GM18858 (cell line): ENCODE data around the gene PDZRN3.

Source experiments
- ATAC-seq: cut with Tn5 transposase; IDR thresholded peaks from one replicate; pipeline ENCODE4 v1.9.1; 2021; ENCODE audit not compliant: unreplicated experiment

Gene PDZRN3

DNA sequence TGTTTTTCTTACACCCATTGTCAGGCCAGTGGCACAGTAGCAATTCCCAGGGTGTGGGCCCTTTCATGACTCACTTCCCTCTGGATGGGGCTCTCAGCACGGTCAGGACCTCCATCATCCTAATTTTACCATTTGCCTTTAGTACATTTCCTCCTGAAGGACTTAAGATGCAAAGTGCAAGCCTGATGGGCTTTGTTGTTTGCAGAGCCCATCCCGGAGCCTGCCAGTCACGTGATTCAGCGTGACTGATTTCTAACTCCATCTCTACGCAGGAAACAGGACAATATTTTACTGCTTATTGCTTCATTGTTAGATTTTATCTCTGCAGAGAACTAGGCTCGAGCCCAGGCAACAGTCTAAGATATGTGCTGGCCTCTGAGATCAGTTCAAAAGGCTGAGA lies 223.7 kb downstream of the PDZRN3 start:
- ATAC-seq: no peak

DNA sequence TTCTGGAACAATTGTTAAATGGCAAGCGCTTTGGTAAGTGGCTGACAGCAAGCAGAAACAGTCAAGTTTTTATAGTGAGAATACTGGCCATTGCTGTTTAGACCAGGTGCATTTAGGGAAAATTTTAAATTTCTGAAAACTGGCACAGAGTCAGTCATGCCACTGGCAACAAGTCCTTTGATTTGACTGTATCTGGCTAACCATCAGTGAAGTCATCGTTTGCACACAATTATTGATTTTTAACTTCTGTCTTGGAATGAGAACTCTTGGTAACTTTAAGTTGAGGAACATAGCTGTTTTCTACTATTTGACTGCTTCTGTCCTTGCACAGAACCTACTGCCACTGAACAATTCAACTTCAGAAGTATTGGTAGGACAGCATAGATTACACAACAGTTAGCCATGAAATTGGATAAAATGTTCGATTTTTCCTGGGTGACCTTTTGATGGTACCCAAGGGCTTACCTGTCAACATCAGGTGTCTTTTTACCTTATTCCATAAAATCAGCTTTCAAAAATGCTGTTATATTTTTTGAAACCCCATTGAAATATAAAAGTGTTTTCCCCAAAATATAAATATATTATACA lies 225.0 kb downstream of the PDZRN3 start:
- no peak for ATAC-seq

DNA sequence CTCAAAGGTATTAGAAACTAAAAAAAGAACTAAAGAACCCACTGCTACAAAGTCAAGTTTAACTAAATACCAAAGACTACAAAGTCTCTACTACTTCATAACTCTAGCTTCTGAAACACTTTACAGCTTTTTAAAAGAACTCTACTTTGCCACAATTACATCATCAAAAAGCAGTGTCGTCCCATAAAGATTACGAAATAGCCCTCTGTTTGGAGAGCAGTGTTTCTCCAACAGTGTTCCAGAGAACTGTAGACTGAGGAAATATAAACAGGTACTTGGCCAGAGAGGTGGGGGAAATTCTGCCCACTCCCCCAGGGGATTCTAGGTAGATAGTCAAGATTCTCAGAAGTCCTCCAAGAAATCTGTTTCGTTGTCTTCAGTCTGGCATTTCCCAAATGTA lies 225.6 kb downstream of the PDZRN3 start:
- ATAC-seq: no peak

DNA sequence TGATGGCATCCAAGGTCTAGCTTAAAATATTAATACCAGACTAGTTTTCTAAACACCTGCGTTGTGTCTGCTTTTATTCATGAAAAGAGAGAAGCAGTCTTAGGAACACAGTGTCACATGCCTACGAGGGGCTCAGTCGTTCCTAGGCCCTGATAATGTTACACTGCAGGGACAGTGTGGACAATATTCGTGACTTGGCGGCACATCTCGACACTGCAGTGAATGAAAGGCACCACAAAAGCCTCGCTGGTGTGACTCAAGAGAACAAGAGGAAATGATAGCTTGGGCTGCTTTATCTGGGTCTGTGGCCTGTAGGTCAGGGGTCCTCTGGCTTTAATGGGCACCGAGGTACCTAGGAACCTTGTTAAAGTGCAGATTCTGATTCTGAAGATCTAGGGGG lies 226.7 kb downstream of the PDZRN3 start:
- ATAC-seq: no peak

DNA sequence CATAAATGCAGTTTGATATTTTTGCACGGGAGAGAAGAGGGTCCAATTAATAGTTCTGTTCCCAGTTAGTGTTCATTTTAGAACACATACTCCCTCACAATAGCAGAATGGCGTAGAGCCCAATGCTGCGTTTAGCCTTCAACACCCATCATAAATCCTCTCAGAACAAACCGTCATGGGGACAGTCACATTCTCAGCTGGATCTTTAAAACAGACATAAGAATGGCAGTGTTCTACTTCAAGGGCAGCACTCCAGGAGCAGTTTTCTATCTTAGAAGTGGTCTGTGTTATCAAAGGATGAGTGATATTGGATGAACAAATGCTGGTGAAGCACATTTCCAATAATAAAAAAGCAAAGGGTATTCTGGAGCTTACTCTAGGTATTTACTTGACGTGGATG lies 230.5 kb downstream of the PDZRN3 start:
- no peak for ATAC-seq

DNA sequence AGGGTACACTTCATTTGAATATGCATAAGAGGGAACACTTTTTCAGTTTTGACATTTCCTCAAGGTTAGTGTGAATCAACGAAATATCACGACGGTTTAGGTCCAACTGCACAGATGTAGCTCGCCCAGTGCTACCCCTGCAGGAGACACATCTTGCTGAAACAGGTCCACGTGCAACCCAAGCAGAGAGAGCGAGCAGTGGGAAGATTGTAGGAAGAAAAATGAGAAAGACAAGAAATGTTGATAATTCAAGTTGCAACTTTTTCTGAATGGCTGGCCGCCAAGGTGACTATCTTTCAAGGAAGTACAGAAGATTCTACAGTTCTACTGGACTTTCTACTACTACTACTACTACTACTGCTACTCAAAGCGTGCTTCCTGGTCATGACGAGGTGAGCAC lies 231.7 kb downstream of the PDZRN3 start:
- ATAC-seq: no peak

DNA sequence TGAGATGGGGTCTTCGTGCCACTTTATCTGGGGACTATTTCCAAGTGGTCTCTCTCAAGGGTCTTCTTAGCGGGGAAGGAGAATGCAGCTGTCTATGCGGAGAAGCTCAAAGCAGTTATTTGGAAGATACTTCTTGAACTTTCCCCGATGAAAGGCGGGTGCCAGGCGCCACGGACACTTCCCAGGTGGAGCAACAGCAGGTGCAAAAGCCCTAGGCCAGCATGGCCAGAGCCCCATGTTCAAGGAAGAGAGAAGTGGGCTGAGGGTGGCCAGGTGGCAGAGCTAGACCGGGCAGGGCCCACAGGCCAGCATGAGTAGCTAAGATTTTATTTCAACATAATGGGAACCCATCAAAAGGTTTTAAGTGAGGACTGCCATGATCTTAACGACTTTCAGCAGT lies 232.8 kb downstream of the PDZRN3 start:
- no peak for ATAC-seq

DNA sequence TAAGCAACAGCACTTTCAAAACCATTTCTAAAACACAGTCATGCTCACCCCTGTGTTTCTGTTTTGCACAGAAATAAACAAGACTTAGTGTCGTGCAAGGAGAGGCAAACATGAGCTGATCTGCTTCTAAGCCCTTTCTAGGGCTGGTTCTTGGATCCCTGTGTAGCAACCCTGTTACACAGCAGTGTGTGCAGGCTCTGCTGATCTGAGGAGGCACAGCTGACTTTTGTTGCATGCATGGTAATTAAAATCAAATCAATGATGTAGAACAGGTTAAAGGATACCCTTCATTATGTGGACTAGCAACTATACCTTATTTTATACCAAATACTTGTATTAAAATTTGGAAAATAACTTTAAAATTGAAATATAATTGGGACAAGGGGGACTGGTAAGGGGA lies 234.8 kb downstream of the PDZRN3 start:
- no peak for ATAC-seq

DNA sequence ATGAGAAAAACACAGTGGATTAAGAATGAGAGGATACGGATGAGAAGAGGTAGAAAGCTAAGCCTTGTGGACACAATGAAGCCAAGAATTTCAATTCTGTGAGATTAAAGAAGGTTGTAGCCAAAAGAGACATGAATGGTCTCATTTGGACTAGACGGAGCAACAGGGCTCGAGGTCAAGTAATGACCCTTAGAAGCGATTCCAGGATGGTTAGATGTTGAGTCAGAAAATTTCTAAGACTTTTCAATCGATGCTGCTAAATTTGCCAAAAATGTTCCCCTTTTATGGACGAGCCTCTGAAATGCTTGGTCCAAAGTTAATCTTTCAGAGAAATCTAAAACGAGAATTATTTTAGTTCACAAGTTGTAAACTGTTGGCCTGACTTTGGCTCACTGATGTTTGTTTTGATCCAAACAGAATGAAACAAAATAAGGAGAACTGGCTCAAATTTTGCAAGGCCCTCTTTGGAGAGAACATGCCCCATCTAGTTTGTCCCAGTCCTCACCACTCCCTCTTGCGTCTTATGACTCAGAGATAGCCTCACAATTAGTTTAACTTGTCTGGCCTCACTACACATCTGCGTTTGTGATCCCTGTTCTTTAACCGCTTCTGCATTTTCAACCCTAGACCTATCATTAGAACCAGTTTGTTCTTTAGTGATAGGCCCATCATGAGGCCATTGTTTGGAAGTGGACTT lies 235.5 kb downstream of the PDZRN3 start:
- no peak for ATAC-seq

DNA sequence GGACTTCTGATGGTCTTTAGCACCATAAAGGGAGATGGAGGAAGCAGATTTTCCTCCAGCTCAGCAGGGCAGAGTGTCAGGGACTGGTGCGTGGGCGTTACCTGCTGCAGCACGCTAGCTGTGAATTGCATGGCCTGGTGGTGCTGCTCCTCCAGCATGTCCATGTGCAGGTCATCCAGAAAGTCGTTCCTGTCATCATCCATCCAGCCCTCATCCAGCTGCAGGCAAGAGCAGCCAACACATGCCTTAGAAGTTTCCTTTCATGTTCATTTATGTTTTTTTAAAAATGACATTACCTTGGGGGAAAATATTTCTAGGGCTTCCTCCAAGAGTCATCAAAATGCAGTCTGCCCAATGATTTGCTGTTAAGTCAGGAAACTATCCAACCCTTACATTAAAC lies 239.2 kb downstream of the PDZRN3 start:
- no peak for ATAC-seq

DNA sequence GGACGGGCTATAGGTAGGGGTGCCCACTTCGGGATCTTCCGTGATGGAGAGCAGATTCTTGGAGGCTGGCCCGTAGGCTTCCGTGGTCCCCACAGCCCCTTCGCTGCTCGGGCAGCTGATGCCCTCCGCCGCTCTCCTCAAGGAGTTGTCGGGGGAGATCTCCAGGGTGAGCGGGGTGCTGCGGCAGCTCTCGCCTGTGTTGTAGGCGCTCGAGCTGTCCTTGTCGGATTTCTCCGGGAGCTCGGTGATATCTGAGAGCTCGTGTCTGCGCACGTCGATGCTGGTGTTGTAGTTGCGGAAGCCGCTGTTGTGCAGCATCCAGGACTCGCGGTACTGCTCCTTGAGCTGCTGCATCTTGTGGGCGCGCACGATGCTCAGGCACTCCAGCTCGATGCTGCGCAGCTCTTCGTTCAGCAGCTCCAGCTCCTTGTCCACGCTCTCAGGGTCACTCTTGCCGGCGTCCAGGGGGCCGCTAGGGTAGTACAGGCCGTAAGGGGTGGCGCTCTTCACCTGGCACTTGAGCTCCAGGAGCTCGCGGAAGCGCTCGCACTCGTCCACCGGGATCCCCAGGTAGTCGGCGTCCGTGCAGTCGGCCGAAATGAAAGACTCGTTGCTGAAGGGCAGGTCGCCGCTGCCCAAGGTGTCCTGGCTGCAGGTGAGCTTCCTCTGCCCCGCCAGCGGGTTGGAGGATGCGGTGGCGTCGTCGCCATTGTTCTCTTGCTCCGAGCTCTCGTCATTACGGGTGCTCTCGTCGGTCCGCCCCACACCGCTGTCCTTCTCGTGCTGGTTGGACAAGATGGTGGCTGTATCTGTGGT lies 240.4 kb downstream of the PDZRN3 start:
- ATAC-seq: no peak

DNA sequence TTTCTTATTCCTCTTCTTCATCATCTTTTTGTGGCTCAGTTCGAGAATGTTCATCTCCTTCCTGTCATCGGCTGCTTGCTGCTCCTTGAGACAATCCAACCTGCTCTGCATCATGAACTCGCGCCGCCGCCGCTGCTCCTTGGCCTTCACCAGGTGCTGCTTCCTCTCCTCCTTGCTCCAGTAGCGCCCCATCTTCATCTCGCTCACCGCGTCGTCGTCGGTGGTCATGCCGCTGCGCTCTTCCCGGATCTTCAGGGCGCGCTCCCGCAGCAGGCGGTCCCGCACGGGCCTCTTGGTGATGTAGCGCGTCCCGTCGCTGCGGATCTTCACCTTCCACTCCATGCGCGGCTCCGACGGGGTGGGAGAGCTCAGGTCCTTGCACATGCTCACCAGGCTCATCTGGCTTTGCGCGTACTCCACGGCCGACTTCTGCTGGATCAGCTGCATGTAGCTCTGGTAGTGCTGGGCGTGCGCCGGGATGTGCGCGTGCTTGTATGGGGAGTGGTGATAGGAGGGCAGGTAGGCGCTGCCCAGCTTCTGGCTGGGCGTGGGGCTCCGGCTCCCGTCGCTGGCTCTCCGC lies 241.2 kb downstream of the PDZRN3 start:
- no peak for ATAC-seq

DNA sequence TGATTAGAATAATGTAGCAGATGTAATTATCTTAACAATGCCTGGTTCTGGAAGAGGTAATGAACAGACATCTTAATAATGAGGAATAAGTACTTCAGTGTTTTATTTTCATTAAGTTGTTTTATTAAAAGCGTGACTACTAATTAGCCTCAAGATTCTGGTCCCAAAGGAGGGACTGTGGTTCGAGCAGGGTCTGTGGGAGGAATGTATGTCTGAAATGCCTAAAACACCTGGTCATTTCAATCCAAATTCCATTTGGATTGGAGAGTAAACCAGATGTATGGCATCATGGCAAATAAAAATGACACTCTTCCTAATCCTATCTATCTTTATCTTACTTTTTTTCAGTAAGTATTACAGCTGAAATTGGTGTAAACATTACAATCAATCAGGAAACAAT lies 243.2 kb downstream of the PDZRN3 start:
- ATAC-seq: no peak

DNA sequence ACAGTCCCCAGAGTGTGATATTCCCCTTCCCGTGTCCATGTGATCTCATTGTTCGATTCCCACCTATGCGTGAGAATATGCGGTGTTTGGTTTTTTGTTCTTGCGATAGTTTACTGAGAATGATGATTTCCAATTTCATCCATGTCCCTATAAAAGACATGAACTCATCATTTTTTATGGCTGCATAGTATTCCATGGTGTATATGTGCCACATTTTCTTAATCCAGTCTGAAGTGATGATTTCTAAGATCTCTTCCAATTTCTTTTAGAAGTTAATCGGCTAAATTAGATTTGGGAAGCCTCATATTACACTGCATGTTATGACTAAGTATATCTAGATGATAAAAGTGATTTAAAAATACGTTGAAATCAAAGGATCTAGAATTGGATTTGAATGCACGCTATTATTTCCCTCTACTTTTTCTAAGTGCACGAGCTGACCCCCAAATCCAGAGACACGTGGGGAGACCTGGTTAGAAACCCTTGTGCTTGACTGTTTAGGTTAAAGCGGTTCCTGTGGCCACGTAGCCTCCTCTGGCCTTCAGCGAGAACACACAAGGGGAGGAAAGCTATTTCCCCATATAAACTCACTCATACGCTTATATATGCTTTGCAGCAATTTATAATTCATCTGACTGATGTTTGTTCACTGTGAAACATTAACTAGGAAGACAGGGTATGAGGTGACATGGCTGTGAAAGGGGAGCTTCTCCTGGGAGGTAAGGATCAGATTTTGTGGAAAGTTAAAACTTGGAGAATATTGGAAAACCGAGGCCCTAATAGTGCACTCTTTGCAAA lies 243.8 kb downstream of the PDZRN3 start:
- no peak for ATAC-seq

DNA sequence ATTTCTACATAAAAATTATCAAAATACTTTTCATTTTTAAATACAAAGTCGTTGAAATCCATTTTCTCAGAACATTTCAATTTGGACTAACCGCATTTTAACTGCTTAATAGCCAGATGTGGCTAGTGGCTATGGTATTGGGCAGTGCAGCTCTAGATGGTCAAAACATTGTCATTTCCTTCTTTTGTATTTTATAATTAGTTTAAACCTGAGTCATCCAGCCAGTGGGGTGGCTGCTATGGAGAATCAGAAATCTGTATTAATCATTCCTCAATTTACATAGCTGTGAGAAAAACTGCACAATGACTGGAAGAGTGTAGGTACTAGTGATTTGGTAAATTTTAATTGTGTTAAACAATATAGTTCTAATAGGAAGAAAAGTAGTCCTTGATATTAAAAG lies 245.3 kb downstream of the PDZRN3 start:
- no peak for ATAC-seq

DNA sequence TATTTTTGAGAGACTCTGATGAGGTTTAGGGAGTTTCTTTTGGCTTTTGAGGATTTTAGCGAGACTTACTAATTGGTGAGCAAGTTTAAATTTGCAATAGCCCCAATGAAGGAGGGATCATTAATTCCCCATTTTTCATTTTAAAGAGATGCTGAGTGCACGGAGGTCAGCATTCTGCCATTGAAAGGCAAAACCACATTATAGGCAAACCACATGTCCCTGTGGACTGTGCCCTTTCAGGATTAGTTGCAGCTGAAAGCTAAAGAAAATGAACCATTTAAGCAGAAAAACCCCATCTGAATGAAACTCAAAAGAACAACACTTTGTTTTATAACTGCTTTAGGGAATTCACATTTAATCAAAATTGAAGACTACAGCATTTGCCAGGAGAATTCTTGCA lies 246.5 kb downstream of the PDZRN3 start:
- no peak for ATAC-seq

DNA sequence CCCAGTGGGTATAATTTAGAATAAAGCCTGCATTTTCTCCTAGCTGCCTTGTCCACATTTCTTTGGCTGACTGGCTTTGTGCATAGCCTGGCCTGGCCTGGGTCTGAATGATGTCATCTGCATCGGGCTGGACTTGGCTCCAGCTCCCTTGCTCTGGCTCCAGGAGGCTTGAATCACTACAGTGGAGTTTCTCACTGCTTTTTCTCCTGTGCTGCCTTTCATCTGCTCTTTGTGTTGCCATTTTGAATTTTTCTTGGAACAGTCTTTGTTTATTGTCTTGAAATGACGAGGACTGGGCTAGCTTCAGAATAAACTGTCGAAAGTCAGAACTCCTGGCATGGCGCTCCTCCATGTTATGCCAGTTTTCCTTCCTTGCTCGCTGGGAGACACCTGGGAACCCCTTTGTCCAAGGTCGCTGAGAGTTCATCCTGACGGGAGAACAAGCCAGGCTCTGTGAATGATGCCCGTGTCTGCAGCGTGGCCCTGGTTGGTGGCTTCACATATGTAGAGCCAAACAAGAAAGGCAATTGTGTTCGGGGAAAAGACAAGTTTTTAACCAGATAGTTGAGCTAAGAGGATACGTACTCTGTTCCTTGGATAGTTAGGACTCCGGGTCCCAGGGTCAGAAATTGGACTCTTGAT lies 258.9 kb downstream of the PDZRN3 start:
- ATAC-seq: no peak

DNA sequence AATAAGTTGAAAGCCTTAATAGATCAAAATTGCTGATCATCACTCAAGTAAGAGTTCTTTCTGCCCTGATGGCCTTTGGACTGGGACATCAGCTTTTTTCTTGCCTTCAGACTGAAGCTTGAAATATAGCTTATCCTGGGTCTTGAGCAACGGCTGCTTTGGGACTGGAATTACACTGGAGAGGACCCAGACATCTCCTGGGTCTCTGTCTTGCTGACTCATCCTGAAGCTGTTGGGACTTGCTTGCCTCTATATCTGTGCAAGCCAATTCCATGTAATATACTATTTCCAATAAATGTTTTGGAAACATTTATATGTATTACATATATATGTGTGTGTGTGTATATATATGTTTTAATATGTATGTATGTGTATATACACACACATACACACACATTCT lies 260.2 kb downstream of the PDZRN3 start:
- ATAC-seq: no peak

DNA sequence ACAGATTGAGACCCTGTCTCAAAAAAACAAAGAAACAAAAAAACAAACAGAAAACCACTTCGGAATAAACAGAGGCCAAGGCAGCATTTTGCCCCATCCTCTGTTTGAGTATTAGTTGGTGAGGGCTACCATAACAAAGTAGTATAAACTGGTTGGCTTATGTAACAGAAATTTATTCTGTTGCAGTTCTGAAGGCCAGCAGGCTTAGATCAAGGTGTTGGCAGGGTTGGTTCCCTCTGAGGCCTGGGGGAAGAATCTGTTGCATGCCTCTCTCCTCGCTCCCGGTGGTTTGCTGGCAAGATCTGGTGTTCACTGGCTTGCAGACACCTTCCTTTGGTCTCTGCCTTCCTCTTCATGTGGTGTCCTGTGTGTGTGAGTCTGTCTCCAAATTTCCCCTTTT lies 261.6 kb downstream of the PDZRN3 start:
- ATAC-seq: no peak

DNA sequence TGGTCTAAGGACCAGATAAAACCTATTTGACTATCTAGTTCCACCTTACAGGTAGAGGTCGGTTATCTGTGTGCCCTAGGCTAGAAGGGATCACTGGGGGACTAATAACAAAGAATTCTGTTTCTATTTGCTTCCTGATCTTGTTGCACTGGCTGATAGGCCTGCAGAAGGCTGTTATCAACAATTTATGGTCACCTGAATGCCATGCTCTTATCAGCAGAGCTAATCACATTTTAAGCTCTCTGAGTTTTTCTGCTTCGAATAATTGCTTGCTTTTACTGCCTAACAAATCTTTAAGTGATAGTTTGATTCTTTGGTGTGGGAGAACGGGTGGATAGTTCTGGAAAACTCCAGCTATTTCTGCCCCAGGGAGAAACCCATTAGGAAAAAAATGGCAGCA lies 263.1 kb downstream of the PDZRN3 start:
- ATAC-seq: no peak
